ENCODE results near the gene C19orf33. TPM values are rescaled to one million over a fixed set of nuclear protein-coding genes. Genes with fewer than 3 reads are reported as not detected.

Gene C19orf33
- total RNA-seq, 2 experiments from 2014 or later: not detected

GRCh38 chr19:38276942-38277517, 27.0 kb upstream of the C19orf33 start:
- Histone ChIP-seq H3K9me3 (ENCODE audit: low read length) (no peaks in the 10 kb centered on the region), H3K4me2 (ENCODE audit: low read length) (no peak overlapping the region), H3K36me3 (ENCODE audit: insufficient read depth, low read length) (no peaks in the 10 kb centered on the region), H3K4me3 (ENCODE audit: low read depth, low read length, poor library complexity, severe bottlenecking) (no peak overlapping the region), H2AFZ (ENCODE audit: low read length) (no peak overlapping the region), H3K9me2 (ENCODE audit: insufficient read depth, low read length) (no peaks in the 10 kb centered on the region), H3K79me2 (ENCODE audit: insufficient read depth, low read depth, low read length) (no peaks in the 10 kb centered on the region), H3K4me1 (ENCODE audit: insufficient read depth, low read length, poor library complexity, severe bottlenecking) (peaks cover 5% of the 10 kb centered on the region), H4K20me1 (ENCODE audit: insufficient read depth, low read length) (no peaks in the 10 kb centered on the region), H3K27ac (ENCODE audit: low read depth, low read length, poor library complexity, severe bottlenecking) (no peak overlapping the region)
- intact Hi-C loops (cut with micrococcal nuclease; ENCODE audit: unreplicated experiment): no loop called here
- ChIA-PET POLR2A (no interaction called here), CTCF (ENCODE audit: unreplicated experiment) (no interaction called here)
- no peak for DNase-seq (ENCODE audit: low spot score)
- TF ChIP-seq CTCF (conservative IDR thresholded peaks at IDR 0.05; ENCODE audit: low read length) (no peak), EZH2phosphoT487 (IDR thresholded peaks at IDR 0.05; ENCODE audit: borderline replicate concordance, low read depth, low read length) (no peak)
- BruUV-seq (replicated peaks): no TSS peak

DNA sequence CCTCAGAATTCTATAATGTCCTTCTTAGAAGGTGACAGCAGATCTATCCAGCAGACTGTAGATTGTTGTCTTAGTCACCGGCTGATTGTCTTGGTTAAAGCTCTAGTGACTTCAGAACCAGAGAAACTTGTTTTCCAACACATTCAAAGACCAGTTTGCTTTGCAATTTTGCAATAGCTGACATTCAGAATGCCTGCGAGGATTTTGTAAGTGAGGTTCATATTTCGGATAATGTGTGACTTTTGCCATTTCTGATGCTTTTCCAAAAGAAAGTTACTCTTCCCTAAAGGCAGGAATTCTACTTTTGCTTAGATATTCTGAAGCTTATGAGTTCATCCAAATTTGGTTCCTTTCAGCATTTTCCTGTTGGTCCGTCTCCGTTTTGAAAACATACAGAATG, 26.5 kb upstream of the C19orf33 start:
- Histone ChIP-seq H3K4me1 (ENCODE audit: insufficient read depth, low read length, poor library complexity, severe bottlenecking) (peaks cover 6% of the 10 kb centered on the region), H3K4me3 (ENCODE audit: low read depth, low read length, poor library complexity, severe bottlenecking) (no peak overlapping the region), H3K9me3 (ENCODE audit: low read length) (no peaks in the 10 kb centered on the region), H3K4me2 (ENCODE audit: low read length) (no peak overlapping the region), H2AFZ (ENCODE audit: low read length) (no peak overlapping the region), H3K27ac (ENCODE audit: low read depth, low read length, poor library complexity, severe bottlenecking) (no peak overlapping the region), H3K79me2 (ENCODE audit: insufficient read depth, low read depth, low read length) (no peaks in the 10 kb centered on the region), H3K9me2 (ENCODE audit: insufficient read depth, low read length) (no peaks in the 10 kb centered on the region), H3K36me3 (ENCODE audit: insufficient read depth, low read length) (no peaks in the 10 kb centered on the region), H4K20me1 (ENCODE audit: insufficient read depth, low read length) (no peaks in the 10 kb centered on the region)
- BruUV-seq (replicated peaks): no TSS peak
- no peak for DNase-seq (ENCODE audit: low spot score)
- TF ChIP-seq CTCF (conservative IDR thresholded peaks at IDR 0.05; ENCODE audit: low read length): no peak
- no peak for TF ChIP-seq EZH2phosphoT487 (IDR thresholded peaks at IDR 0.05; ENCODE audit: borderline replicate concordance, low read depth, low read length)
- intact Hi-C loops (cut with micrococcal nuclease; ENCODE audit: unreplicated experiment): no loop called here
- ChIA-PET POLR2A (no interaction called here), CTCF (ENCODE audit: unreplicated experiment) (interaction anchor here (0.5 kb wide), 1 partner anchor 502 kb away, joined by 3 read pairs; no protein-coding TSS in a partner anchor)

DNA sequence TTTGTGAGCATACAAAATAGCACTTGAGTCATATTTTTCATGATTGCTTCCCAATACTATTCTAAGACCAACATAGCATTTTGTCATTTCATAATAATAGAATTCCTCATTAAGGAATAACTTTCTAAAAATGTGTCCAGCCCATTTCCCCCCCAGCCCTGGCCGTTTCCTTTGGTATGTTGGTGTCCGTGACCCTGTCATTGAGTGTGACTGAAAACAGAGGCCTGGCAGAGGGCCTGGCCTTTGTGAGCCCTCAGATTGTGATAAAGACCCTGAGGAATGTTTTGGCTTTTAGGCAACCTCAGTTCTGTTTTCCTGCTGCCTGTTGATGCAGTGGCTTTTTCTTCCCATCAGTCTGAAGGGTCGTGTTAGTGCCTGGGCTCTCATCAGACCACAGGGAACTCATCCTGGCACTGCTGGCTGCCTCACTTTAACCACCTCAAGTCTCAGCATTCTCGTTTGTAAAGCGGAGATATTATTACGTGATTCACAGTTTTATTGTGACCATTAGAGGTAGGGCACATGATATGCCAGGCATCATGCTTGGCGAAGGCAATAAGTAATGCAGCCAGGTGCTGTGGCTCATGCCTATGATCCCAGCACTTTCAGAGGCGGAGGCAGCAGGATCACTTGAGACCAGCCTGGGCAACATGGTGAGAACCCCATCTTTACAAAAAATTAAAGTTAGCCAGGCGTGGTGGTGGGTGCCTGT, 25.9 kb upstream of the C19orf33 start:
- POLR2A ChIA-PET: no interaction called here

More for the DNA sequence above, 25.9 kb upstream of the C19orf33 start:
- no TSS peak for BruUV-seq (replicated peaks)
- intact Hi-C loops (cut with micrococcal nuclease; ENCODE audit: unreplicated experiment): no loop called here
- H3K27ac ChIP-seq (ENCODE audit: low read depth, low read length, poor library complexity, severe bottlenecking): no peak overlapping the region
- H3K4me2 ChIP-seq (ENCODE audit: low read length): no peak overlapping the region
- no peak overlapping the region for H2AFZ ChIP-seq (ENCODE audit: low read length)
- H4K20me1 ChIP-seq (ENCODE audit: insufficient read depth, low read length): no peaks in the 10 kb centered on the region
- H3K36me3 ChIP-seq (ENCODE audit: insufficient read depth, low read length): no peaks in the 10 kb centered on the region
- DNase-seq (ENCODE audit: low spot score): no peak
- H3K9me3 ChIP-seq (ENCODE audit: low read length): no peaks in the 10 kb centered on the region
- H3K4me1 ChIP-seq (ENCODE audit: insufficient read depth, low read length, poor library complexity, severe bottlenecking): peaks cover 6% of the 10 kb centered on the region
- no peaks in the 10 kb centered on the region for H3K9me2 ChIP-seq (ENCODE audit: insufficient read depth, low read length)
- H3K79me2 ChIP-seq (ENCODE audit: insufficient read depth, low read depth, low read length): no peaks in the 10 kb centered on the region
- CTCF ChIA-PET (ENCODE audit: unreplicated experiment): interaction anchor here (0.5 kb wide), 1 partner anchor 501 kb away, joined by 3 read pairs; no protein-coding TSS in a partner anchor
- H3K4me3 ChIP-seq (ENCODE audit: low read depth, low read length, poor library complexity, severe bottlenecking): no peak overlapping the region
- TF ChIP-seq EZH2phosphoT487 (IDR thresholded peaks at IDR 0.05; ENCODE audit: borderline replicate concordance, low read depth, low read length) (no peak), CTCF (conservative IDR thresholded peaks at IDR 0.05; ENCODE audit: low read length) (no peak)
